GM21423 (cell line): ENCODE measurements around the gene ALOX12B.
"Not testable (repeated sequence)": the region's sequence is repeated elsewhere in the genome, so short reads cannot be mapped to it uniquely, and the experiment has no call there.

ENCODE experiments used
- ATAC-seq: cut with Tn5 transposase; IDR thresholded peaks from one replicate; pipeline ENCODE4 v1.9.1; 2021; ENCODE audit warnings: mild to moderate bottlenecking, moderate library complexity; ENCODE audit not compliant: unreplicated experiment

ALOX12B gene

GRCh38 chr17:8067806-8068205, 19.7 kb downstream of the ALOX12B start:
- ATAC-seq = no peak

- no peak for ATAC-seq
Observed at GRCh38 chr17:8066841-8067775, 20.4 kb downstream of the ALOX12B start.

- ATAC-seq = no peak
Observed at GRCh38 chr17:8064561-8065019, 22.9 kb downstream of the ALOX12B start.

GRCh38 chr17:8063761-8064534, 23.6 kb downstream of the ALOX12B start:
- no peak for ATAC-seq

DNA sequence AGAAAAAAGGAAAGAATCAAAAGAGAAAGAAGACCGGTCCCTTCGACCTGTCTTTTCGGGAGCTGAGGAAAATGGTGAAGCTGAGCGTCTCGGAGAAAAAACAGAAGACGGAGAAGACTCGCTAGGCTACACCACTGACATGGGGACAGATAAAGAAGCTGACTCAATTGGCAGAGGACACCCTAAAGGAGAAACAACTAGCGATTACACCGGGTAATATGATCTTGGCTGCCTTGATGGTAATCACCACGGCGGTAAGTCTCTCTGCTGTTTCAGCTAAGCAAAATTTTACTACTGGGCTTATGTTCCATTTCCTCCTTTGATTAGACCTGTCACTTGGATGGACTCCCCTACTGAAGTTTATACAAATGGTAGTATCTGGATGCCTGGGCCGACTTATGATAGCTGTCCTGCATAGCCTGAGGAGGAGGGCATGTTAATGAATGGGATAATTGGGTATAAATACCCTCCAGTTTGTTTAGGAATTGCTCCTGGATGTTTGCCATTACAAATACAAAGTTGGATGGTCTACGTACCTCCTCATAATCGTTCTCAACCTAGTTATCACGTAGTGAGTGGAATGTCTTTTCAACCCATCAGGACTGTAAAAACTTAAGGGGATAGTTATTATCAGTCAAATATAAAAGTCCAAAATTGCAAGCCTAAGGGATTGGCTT, 24.6 kb downstream of the ALOX12B start:
- ATAC-seq = no peak

GRCh38 chr17:8062435-8062806, 25.1 kb downstream of the ALOX12B start:
- ATAC-seq = no peak

DNA sequence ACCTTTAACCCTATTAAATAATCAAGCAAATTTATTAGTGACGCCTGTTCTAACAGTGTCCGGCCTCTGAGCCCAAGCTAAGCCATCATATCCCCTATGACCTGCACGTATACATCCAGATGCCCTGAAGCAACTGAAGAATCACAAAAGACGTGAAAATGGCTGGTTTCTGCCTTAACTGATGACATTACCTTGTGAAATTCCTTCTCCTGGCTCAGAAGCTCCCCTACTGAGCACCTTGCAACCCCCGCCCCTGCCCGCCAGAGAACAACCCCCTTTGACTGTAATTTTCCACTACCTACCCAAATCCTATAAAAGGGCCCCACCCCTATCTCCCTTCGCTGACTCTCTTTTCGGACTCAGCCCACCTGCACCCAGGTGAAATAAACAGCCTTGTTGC, 25.7 kb downstream of the ALOX12B start:
- not testable (repeated sequence) for ATAC-seq

DNA sequence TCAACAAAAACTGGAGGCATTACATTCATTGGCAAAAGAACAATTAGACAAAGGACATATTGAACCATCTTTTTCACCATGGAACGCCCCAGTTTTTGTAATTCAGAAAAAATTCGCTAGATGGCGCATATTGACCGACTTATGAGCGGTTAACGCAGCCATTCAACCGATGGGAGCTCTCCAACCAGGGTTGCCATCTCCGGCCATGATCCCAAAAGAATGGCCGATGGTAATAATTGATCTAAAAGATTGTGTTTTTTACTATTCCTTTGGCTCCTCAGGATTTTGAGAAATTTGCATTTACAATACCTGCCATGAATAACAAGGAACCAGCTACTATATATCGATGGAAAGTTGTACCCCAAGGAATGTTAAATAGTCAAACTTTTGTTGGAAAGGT, 27.2 kb downstream of the ALOX12B start:
- ATAC-seq = no peak

DNA sequence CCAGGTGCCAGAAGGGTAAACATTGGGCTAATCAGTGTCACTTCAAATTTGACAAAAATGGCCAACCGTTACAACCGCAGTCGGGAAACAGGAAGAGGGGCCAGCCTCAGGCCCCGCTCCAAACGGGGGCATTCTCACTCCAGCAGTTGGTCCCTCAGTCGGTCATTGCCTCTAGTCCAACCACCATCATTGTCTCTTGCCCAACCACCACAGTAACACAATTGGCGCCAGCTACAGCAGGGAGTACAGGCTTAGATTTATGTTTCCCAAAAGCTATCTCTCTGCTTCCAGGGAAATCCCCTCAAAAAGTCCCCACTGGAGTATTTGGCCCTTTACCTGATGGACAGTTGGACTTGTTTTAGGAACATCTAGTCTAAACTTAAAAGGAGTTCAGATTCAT, 28.4 kb downstream of the ALOX12B start:
- ATAC-seq = no peak

GRCh38 chr17:8057691-8058114, 29.8 kb downstream of the ALOX12B start:
- ATAC-seq = no peak

DNA sequence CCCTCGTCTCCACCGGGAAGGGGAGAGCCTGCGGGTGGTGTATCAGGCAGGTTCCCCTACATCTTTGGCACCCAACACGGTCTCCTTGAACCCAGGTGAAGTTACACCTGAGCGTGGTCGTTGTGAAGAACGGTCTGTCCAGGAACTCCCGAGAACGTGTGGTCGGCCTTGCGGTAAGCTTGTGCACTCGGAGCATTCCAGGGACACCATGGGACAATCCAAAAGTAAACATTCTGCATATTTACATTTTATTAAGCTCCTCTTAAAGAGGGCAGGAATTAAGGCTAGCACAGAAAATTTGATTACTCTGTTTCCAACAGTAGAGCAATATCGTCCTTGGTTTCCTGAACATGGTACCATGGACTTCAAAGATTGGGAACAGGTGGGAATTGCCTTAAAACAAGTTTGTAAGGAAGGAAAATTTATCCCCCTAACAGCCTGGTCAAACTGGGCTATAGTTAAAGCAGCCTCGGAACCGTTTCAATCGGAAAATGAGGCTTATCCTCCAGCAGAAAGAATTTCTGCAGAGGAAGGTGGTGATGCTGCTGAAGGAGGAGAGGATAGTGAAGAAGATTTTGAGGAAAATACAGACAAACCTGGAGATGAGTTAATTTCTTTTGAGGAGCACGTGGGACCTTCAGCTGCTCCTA, 30.4 kb downstream of the ALOX12B start:
- no peak for ATAC-seq

GRCh38 chr17:8056232-8056975, 31.1 kb downstream of the ALOX12B start:
- peak; percentile 46 for ATAC-seq

DNA sequence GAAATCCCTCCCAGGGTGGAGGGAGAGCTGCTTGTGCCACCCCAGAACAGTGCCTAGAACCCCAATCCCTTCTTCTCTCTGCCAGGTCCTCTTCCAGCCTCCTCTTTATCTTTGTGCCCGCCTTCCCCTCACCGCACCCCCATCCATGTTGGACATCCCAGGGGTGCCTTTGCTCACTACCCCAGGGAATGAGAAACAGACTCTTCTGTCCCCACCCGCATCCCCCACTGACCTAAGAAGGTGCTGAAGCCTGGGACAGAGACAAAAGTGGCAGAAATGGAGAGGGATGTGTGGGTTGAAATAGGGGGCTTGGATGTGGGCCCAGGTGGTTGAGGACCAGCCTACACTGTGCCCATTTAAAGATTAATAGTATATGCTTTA, 31.7 kb downstream of the ALOX12B start:
- no peak for ATAC-seq

- no peak for ATAC-seq
Observed at GRCh38 chr17:8053600-8053999, 33.9 kb downstream of the ALOX12B start.

- ATAC-seq = no peak
Observed at GRCh38 chr17:8052256-8053252, 35.0 kb downstream of the ALOX12B start.

- no peak for ATAC-seq
Observed at GRCh38 chr17:8051831-8052230, 35.7 kb downstream of the ALOX12B start.

DNA sequence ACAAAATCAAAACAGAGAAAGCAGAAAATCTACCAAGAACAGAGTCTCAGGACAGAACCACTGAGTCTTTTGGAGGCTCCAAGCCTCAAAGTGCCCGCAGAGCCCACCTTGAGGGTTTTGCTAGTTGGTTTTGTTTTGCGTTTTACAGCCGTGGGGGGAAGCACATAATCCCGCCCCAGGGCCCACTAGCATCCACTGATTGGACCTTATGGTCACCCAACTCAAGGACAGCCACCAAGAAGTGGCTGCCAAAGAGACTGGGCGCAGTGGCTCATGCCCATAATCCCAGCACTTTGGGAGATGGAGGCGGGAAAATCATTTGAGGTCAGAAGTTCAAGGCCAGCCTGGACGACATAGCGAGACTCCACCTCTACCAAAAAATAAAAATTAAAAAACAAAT, 38.8 kb downstream of the ALOX12B start:
- ATAC-seq = no peak

DNA sequence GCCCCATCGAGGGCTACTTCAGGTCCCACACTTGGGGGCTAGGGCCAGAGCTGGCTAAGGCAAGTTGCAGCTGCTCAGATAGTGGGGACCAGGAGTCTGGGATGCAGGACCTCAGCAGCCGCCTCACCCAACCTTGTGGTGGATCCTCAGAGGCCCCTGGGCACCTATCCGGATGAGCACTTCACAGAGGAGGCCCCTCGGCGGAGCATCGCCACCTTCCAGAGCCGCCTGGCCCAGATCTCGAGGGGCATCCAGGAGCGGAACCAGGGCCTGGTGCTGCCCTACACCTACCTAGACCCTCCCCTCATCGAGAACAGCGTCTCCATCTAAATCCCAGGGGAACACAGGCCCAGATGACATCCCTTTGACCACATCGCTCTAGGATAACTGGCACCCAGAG, 39.3 kb downstream of the ALOX12B start:
- ATAC-seq = no peak

GRCh38 chr17:8047769-8048110, 39.8 kb downstream of the ALOX12B start:
- ATAC-seq = no peak
